T-helper 2 cell (primary cell): ENCODE data around the gene PASK.

Source experiments
- DNase-seq, 5 experiments: peaks; one replicate each; pipeline versions ENCODE4 v3.0.0 to v3.0.0-alpha.2; 2012 to 2022

The PASK gene

DNA sequence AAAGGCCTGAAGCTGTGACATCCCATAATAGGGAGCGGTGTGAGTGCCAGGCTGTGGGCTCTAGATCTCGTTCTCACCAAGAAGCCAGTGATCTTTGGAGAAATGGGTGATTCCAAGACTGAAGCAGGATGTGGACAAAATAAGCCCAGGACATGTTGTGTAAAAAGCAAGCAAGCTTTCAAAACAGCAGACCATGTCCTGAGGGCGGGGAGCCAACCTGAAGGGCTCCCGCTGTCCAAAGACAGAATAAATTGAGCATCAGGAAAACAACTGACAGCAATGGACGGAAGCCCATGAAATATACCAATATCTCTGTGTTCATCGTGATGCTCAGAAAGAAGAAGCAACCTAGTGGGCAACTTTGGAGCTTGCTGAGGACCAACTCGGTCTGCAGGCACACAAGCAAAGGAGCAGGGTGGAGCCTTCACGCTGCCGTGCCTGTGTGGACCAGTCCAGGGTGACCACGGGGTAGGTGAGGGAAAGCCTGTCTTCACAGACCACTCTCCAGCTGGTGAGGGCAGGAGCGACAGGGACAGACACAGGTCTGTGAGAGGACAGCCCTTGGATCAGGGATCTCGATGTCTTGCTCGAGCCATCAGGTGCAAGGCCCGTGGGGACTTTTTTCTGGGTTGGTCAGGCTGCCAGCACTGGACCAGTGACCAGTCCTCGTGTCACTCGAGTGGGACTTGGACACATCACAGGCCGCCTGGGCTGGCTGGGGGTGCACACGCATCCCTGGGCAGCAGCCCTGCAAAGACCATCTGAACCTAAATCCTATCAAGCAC is 68.7 kb downstream of the PASK start:
- DNase-seq = no peak

DNA sequence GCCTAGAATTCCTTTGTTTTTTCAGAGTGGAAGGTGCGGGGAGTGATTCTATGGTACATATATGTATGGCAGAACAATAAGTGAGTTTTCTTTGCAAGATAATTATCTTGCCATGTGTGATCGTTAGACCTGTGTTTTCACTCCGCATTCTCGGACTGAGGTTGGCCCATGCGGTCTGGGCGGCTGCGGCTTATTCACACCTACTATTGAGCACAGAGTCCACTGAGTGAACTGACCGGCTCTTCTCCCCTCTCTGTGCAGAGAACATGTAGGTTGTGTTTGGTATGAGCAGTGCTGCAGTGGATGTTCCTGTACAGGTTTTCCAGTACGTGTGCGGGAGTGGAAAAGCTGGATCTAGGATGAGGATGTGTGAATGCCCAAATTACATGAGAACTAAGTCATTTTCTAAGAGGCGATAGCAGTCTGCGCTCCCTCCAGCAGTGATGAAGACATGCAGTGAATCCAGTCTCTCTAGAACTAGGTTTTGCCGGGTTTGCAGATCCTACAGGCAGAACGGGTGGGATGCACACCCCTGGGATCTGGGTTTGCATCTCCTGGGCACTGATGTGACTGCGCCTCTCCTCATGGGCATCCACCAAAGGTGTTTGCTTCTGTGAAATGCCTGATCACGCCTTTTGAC is 74.3 kb downstream of the PASK start:
- DNase-seq = no peak

DNA sequence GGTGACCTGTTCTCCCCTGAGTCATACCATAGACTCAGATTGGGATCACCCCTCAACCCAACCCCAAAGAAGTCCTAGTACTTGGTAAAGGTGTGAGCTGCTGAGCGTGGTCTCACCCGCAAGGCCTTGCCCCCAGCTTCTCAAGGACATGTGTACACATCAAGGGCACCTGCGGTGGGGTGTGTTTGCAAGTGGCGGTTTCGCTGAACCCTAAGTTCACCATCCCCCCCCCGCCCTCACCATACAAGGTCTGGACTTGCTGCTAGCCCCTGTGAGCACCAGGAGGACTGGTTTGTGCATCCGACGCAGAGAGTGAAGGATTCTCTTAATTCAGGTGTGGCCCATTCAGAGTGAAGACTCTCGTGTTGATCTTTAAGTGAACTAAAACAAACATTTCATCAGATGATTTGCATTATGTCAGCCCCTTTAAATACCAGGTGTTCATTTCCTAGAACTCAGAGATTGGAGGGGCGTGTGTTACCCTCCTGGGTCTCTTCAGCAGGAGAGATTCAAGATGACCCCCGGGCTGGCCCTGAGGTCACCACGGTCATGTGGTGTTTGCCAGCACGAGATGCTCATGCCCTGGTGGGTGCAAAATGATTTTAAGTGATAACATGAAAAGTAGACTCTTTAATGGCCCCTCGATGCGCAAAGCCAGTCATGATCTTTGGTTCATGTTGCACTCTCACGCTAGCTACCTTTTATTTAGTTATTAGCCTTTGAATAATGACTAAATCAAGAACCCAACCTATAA is 75.0 kb downstream of the PASK start:
- DNase-seq = no peak

DNA sequence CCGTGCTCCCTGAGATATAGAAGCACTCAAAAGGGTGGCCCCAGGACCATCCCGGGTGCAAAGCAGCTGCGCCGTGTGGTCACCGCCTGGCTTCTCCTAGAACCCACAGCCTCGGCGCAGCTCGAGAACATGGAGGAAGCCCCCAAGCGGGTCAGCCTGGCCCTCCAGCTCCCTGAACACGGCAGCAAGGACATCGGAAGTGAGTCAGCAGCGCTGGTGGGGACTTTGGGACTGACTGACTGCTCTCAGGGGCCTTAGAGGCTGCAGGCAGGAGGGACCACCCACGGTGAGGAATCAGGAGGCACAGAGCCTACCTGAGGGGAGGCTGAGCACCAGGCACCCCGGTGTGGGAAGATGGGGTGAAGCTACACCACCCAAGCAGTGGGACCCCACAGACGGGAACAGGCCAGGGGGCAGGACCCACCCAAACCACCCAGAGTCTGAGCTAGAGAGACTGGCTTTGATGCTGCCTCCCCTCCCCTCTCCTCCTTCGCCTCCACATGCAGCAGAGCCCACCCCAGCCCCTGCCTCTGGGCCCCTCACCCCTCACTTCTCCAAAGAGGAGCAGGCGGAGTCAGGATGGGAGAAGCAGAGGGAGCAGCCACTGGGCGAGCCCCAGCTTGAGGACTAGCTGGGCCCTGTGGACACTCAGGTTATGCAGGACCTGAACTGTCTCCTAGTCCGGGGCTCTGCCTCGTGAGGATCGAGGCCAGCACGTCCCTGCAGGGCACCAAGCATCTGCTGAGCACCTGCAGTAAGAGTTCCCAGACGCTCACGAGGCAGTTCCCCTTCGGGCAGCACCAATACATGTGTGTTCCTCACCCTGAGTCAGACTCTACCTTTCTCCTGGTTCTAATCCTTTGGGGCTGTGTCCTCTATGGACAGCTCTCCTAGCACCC is 75.9 kb downstream of the PASK start:
- DNase-seq = no peak

DNA sequence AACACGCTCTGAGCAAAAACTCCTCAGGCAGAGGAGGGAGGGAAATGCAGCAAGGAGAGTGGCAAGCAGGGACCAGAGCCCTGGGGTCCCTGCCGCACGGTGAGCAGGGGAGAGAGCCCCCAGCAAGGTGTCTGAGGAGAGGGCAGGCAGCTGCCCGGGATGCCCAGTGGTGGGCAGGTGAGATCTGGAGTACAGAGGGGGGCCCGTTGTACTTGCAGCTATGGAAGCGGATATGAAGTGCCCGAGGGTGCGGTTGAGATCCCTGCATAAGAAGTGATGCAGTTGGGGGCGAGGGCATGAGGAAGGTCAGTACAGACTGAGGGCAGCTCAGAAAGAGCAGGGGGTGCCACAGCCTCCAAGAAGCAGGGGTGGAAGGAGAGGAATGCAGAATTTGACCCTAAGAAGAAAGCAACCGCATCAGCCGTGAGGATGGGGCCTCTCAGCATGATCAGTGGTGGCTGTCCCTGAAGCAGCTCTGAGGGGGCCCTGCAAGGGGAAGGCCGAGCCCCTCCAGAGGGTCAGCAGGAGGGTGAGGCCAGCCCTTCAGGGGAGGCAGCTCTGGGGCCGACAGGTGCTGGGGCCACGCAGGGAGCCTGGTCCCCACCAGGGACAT is 76.6 kb downstream of the PASK start:
- DNase-seq = no peak

DNA sequence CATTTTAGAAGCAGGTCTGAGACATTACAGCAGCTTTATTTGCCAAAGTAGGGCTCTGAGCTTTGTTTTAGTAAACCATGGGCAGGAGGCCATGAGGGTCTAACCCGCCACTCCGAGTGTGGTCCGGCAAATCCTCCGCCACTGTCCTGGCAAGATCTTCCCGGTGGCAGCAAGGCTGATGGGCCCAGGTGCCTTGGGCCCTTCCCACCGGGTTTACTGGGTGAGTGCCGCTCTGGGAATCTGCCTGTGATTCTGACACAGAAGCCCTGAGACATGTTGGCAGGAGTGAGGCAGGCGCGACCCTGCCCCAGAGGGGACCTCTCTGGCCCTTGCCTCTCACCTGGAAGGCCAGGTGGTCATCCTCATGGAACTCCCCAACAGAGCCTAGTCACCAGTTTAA is 77.1 kb downstream of the PASK start:
- no peak for DNase-seq

DNA sequence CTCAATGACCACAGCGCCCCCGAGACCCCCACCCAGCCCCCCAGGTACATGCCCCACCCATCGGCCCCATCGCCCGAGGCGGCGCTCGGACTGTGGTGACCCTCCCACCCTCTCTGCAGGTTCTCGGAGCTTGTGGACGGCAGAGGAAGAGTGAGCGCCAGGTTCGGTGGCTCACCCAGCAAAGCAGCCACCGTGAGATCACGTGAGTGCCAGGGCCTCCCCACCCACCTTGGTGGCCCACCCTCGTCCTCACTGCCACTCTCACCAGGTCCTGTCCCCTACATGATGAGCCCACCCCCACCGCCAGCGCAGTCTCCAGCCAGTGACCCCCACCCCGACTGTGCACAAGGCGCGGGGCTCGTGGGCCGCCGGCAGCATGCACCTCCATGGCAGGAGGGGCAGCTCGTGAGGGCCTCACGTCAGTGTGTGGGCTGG is 77.6 kb downstream of the PASK start:
- no peak for DNase-seq

DNA sequence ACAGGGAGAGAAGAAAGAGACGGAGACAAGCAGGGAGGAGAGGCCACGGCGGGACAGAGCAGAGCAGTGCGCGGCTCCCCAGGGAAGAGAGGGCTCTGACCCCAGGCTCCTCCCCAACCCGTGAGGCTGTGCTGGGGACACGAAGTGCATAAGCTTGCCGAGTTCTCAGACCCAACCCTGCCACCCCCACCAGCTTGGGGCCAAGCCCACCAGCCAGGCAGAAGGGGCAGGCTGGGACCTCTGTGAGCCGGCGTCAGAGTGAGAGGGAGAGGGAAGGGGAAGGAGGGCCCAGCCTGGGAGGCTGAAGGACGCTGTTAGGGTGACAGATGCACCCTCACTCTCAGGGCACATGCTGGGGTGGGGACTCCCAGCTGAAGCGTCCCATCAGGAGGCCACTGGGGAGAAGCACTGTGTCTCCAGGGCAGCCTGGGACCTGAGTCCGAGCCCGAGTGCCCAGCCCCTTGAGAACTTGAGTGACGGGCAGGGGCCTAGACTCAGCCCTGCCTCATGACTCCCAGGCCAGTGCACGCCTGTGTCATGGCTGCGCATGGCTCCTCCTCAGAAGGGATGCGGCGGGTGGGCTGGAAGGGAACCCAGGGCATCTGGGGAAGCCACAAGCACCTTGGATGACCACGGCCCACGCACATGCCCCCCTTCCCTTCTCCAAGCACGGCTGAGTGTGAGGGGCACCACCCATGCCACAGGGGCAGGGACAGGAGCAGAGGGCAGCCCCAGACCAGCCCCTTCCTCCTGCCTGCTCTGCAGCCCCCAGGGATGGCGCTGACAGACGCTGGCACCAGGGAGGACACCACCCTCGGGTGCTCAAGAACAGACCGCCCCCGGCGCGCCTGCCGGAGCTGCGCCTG is 78.2 kb downstream of the PASK start:
- no peak for DNase-seq

DNA sequence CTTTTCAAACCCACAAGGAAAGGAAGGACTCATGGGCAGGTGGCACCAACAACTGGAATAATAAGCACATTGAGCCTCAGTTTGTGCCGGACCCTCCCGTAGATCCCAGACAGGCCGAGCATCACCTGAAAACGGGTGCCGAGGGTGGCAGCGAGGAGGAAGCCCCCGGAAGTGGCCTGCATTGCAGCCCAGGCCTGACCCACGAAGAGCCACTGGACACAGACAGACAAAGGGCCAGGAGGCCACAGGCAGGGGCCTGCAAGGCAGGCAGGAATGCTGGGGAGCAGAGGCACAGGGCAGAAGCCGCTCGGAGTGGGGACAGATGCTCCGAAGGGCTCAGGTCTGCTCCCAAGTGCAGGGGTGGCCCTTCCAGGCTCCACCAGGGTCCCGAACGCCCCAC is 78.9 kb downstream of the PASK start:
- DNase-seq = no peak

DNA sequence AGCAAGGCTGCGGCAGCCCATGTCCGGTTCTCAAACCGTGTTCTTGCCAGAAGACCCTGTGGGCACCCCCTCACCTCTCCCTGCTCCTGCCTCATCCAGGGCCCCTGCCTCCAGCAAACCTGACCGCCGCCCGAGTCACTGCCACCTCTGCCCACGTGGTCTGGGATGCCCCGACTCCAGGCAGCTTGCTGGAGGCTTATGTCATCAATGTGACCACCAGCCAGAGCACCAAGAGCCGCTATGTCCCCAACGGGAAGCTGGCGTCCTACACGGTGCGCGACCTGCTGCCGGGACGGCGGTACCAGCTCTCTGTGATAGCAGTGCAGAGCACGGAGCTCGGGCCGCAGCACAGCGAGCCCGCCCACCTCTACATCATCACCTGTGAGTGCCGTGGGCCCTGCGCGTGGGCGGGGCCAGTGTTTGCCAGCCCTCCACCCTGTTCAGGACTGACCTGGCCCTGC is 79.4 kb downstream of the PASK start:
- no peak for DNase-seq

DNA sequence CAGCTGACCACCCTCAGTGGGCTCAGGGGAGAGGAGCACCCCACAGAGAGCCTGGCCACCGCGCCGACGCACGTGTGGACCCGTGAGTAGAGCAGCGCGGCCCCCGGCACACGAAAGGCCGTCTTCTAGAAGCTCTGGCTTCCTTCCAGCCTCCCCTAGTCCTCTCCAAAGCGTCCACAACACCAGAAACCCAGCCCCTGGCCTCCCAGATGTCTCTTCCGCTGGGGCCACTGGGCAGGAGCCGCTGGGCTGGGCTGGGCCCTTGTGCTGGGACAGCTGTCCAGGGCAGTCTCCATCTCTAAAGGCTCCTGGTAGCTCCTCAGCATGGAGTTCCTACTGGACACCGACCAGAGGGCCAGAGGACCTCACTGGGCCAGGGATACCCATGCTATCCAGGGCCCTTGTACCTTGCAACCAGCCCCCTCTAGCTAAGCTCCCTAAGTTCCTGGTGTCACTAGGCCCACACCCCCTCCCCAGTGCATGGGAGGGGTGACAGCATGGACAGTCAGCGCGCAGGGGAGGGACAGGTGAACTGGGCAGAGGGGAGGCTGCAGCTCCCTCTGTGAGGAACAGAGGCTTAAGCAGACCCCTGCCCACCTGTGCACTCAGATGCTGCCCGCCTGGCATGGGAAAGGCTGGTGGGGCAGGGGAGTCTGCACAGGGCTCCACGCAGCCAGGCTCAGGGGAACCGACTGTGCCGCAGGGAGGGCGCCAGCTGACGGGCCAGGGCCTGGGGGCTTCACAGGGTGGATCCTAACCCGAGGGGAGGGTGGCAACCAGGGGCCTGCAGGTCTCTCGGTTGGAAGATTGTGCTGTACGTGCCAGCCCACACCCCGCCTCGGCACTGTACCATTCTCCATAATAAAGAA is 80.1 kb downstream of the PASK start:
- DNase-seq = no peak

DNA sequence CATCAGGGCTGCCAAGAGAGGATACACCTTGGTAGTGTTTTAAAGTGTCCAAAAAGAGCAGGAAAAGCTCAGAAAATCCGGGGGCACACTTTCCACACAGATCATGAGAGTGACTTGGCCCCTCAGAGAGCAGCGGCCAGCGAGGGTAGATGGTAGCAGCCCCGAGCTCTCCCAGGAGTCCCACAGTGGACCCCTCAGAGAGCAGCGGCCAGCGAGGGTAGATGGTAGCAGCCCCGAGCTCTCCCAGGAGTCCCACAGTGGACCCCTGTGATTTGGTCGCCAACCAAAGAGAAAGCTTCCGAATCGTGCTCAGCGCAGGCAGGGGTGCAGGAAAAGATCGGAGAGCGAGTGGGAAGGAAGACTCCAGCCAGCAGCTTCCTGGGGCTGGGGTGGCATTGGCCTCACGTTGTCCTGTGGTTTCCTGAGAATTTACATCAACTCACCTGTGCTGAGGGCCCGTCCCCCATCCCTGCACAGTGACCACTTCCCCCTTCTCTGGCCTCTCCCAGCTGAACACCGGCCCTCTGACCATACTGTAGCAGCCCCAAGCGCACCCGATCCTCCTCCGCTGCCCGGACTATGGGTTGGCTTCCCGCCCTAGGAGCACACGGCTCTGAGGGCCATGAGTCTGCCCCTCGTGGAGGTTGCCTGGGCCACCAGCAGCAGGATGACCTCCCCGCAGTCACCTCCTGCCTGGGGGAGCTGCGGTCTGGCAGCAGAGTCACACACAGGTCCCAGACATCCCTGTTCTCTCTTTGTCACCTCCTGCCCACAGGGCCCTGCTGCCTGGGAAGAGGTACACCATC is 80.9 kb downstream of the PASK start:
- DNase-seq = no peak

DNA sequence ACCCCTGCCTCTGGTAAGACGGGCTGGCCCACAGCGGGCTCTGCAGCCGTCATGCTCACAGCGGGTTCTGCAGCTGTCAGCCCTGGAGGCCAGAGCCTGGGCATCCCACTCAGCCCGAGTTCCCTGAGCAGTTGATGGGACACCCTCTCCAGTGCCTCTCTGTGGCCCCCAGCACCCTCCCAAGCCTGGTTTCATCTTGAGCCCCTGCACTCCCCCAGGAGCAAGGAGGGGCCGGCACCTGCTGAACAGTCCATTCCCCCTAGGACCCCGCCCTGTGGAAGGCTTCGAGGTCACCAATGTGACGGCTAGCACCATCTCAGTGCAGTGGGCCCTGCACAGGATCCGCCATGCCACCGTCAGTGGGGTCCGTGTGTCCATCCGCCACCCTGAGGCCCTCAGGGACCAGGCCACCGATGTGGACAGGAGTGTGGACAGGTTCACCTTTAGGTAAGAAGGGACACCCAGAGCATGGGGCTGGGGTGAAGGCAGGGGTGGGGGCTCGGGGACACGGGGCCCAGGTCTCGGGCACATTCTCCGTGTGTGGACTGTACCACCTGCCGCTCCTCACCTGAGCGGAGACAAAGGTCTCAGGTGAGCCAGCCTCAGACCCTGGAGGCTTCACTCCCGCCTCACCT is 81.7 kb downstream of the PASK start:
- DNase-seq = no peak

DNA sequence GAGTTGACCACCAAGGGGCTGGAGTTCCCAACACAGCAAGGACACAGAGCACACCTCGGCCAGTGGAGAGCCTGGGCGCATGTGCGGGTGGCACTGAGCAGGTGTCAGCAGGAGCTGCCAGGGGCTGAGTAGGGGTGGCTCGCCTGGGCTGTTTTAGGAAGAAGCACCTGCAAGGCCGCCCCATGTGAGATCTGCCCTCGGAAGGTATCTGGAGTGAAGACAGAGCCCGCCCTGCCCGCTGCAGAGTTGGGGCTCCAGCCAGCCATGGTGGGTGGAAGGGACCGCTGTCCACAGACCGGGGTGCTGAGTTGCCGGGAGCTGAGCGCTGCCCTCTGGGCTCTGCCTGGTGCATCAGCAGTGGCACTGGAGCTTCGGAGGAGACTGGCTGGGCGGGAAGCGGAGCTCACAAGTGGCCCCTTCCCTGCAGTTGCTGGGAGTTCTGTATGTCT is 82.4 kb downstream of the PASK start:
- no peak for DNase-seq

DNA sequence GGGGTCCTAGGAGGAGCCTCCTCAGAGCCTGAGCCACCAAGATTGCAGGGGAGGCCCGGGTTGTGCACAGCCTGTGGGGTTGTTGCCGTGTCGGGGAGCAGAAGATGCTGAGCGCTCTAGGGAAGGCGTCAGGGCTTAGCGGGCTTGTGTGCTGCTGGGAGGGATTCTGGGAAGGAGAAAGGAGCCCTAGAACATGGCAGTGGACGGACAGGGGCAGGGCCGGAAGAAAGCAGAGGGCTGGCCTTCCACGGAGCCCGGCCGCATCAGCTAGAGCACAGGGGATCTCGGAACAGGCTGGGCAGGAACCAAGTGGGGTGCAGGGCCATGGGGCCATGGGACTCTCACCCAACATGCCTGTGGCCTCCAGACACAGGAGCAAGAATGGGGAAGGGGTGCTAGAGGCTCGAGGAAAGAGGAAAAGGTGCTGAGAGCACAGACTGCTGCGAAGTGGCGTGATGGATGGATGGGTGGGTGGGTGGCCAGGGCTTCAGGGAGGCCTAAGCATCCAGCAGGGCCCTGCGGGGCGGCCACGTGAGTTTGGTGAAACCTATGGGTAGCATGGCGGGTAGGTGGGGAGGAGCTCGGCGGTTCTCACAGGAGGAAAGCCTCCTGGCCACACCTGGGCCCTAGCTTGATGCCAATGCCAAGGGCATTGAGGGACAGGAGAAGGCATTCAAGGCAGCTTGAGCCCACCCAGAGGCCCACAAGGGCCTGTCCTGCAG is 82.9 kb downstream of the PASK start:
- no peak for DNase-seq

DNA sequence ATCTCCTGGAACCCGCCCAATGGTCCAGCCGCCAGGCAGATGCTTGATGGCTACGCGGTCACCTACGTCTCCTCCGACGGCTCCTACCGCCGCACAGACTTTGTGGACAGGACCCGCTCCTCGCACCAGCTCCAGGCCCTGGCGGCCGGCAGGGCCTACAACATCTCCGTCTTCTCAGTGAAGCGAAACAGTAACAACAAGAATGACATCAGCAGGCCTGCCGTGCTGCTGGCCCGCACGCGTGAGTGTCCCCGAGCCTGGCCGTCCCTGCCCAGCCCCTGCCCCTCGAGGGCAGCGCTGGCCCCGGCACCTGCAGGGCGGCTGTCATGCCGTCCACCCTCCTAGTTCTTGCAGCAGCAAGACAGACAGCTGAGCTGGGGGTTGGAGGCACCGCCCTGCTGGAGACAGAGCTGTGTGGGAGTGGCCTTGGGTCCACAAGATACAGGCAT is 83.9 kb downstream of the PASK start:
- no peak for DNase-seq

DNA sequence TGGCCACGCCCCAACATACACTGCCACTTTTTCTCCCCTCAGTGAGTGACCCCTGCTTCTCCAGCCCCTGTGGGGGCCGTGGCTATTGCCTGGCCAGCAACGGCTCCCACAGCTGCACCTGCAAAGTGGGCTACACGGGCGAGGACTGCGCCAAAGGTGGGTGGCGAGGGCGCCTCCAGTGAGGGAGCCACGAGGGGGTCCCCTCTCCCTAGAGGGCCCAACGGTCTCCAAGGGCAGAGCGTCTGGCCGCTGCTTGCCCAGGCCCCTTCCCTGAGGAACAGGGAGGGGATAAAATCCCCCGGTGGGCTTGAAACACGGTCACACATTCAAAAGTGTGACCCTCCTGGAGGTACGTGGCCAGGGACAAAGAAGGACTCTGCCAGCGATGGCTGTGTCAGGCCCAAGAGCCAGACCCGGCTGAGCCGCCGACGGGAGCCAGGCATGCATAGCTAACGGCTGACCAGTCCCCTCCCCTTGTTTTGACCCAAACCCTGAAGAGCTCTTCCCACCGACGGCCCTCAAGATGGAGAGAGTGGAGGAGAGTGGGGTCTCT is 84.4 kb downstream of the PASK start:
- no peak for DNase-seq
